Prostate gland (tissue), 2 donors: ENCODE results near the gene TPPP. TPM values are rescaled to one million over a fixed set of nuclear protein-coding genes. Genes with fewer than 3 reads are reported as not detected.
A peak's percentile ranks its signal among the peaks of the same experiment; 100 is the strongest.
"Not testable (repeated sequence)": the region's sequence is repeated elsewhere in the genome, so short reads cannot be mapped to it uniquely, and the experiment has no call there.

ENCODE experiments used
- DNase-seq: peaks from one replicate; pipeline ENCODE4 v3.0.0-alpha.2; 2019; ENCODE audit warnings: low spot score
- H3K27ac ChIP-seq, 2 donors: fragments of 200-600 bp; sonication (generic); 2 replicates each; pipeline ENCODE4 v1.5.1; 2017 to 2019
- H3K27me3 ChIP-seq: fragments of 200-600 bp; sonication (generic); replicated peaks from 2 replicates; pipeline ENCODE4 v1.5.1; 2019; ENCODE audit not compliant: insufficient read depth
- H3K36me3 ChIP-seq, 2 donors: fragments of 200-600 bp; sonication (generic); 1 replicate in 1 of 2; 2 replicates in 1 of 2; pipeline versions ENCODE4 v1.5.1 to v1.8.1; 2017 to 2019
- H3K4me1 ChIP-seq: fragments of 200-600 bp; sonication (generic); replicated peaks from 2 replicates; pipeline ENCODE4 v1.5.1; 2019
- H3K4me3 ChIP-seq, 2 donors: fragments of 200-600 bp; sonication (generic); 2 replicates each; pipeline ENCODE4 v1.5.1; 2017 to 2019
- H3K9me3 ChIP-seq: fragments of 200-600 bp; sonication (generic); 2 replicates; pipeline ENCODE4 v1.5.1; 2017
- POLR2A ChIP-seq: fragments of 450-650 bp; IDR thresholded peaks from one replicate; pipeline ENCODE4 v1.6.1; 2016; ENCODE audit warnings: antibody characterized with exemption, mild to moderate bottlenecking
- POLR2AphosphoS5 ChIP-seq: sonication (generic); formaldehyde crosslinking; IDR thresholded peaks from one replicate; pipeline ENCODE4 v1.6.1; 2017; ENCODE audit warnings: antibody characterized with exemption
- WGBS: methylation state at CpG from one replicate; pipeline ENCODE4 v1.1.5; 2018; 5-methylcytosine and 5-hydroxymethylcytosine counted together
- intact Hi-C: fragments of 100-400 bp; cut with DNase I; formaldehyde crosslinking; loops from one replicate; pipeline ENCODE4 v1.14.2; 2022
- total RNA-seq, 2 donors: library from RNA; depleted of rRNA; stranded (reverse); fragments of >200 nt; gene quantifications; one replicate each; pipeline ENCODE4 v1.1.0, GENCODE V29; 2016
- TF ChIP-seq, protein P1 (sequence below), 4 experiments: fragments of 200-600 bp in 2 of 4; fragments of 450-650 bp in 2 of 4; sonication (generic) in 2 of 4; IDR thresholded peaks; 1 replicate in 3 of 4; 2 replicates in 1 of 4; pipeline ENCODE4 v1.5.1; 2016 to 2019; ENCODE audit warnings: antibody characterized with exemption in 4 of 4, mild to moderate bottlenecking in 2 of 4, moderate library complexity in 2 of 4

TPPP gene
- total RNA-seq, 2 donors from 2014 or later, result 2.3 to 6.9 TPM

- 79% methylated on average over 7 of the region's 7 CpGs for WGBS
- H3K4me1 ChIP-seq, result no peaks in the 10 kb centered on the region
- DNase-seq, result no peak
- no peaks in the 10 kb centered on the region for H3K36me3 ChIP-seq
- TF ChIP-seq, protein P1, sequence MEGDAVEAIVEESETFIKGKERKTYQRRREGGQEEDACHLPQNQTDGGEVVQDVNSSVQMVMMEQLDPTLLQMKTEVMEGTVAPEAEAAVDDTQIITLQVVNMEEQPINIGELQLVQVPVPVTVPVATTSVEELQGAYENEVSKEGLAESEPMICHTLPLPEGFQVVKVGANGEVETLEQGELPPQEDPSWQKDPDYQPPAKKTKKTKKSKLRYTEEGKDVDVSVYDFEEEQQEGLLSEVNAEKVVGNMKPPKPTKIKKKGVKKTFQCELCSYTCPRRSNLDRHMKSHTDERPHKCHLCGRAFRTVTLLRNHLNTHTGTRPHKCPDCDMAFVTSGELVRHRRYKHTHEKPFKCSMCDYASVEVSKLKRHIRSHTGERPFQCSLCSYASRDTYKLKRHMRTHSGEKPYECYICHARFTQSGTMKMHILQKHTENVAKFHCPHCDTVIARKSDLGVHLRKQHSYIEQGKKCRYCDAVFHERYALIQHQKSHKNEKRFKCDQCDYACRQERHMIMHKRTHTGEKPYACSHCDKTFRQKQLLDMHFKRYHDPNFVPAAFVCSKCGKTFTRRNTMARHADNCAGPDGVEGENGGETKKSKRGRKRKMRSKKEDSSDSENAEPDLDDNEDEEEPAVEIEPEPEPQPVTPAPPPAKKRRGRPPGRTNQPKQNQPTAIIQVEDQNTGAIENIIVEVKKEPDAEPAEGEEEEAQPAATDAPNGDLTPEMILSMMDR (IDR thresholded peaks at IDR 0.05), result no peak
- TF ChIP-seq POLR2A (no peak), POLR2AphosphoS5 (no peak)
- intact Hi-C loops, result no loop called here
- H3K4me3 ChIP-seq, result no peak overlapping the region
- H3K27ac ChIP-seq, result no peak overlapping the region
- H3K27me3 ChIP-seq, result no peaks in the 10 kb centered on the region
- no peaks in the 10 kb centered on the region for H3K9me3 ChIP-seq
Measured at GRCh38 chr5:717143-717542, 24.0 kb upstream of the TPPP start.

GRCh38 chr5:716740-717139, 23.6 kb upstream of the TPPP start:
- H3K4me3 ChIP-seq, H3K27ac ChIP-seq, H3K36me3 ChIP-seq, H3K4me1 ChIP-seq, H3K9me3 ChIP-seq, intact Hi-C loops, H3K27me3 ChIP-seq, DNase-seq: not testable (repeated sequence)
- TF ChIP-seq POLR2AphosphoS5, result peak; percentile 14
- 37% methylated on average over 4 of the region's 4 CpGs for WGBS

- not testable (repeated sequence) for H3K4me3 ChIP-seq, H3K27ac ChIP-seq
- WGBS, result 92% methylated on average over 4 of the region's 4 CpGs
Measured at GRCh38 chr5:715636-716035, 22.5 kb upstream of the TPPP start.

GRCh38 chr5:714215-715118, 21.3 kb upstream of the TPPP start:
- H3K4me1 ChIP-seq, H3K4me3 ChIP-seq, H3K27me3 ChIP-seq, H3K9me3 ChIP-seq, H3K36me3 ChIP-seq, H3K27ac ChIP-seq, DNase-seq, intact Hi-C loops: not testable (repeated sequence)
- WGBS, result 82% methylated on average over 7 of the region's 8 CpGs

More at GRCh38 chr5:715636-716035, 22.5 kb upstream of the TPPP start:
- H3K9me3 ChIP-seq, intact Hi-C loops, H3K36me3 ChIP-seq, H3K4me1 ChIP-seq, DNase-seq, H3K27me3 ChIP-seq: not testable (repeated sequence)

- WGBS, result 30% methylated on average over 3 of the region's 3 CpGs
- intact Hi-C loops, H3K27me3 ChIP-seq, H3K27ac ChIP-seq, H3K9me3 ChIP-seq, H3K4me1 ChIP-seq, H3K36me3 ChIP-seq, DNase-seq, H3K4me3 ChIP-seq: not testable (repeated sequence)
Measured at GRCh38 chr5:713686-714085, 20.5 kb upstream of the TPPP start.

GRCh38 chr5:708848-709517, 15.8 kb upstream of the TPPP start:
- H3K36me3 ChIP-seq, H3K9me3 ChIP-seq, DNase-seq, H3K27me3 ChIP-seq, H3K4me3 ChIP-seq, intact Hi-C loops, H3K27ac ChIP-seq, H3K4me1 ChIP-seq: not testable (repeated sequence)
- 100% methylated on average over 3 of the region's 3 CpGs for WGBS

GRCh38 chr5:708374-708773, 15.2 kb upstream of the TPPP start:
- H3K4me1 ChIP-seq, intact Hi-C loops, H3K9me3 ChIP-seq, H3K36me3 ChIP-seq, H3K27me3 ChIP-seq, H3K27ac ChIP-seq, DNase-seq, H3K4me3 ChIP-seq: not testable (repeated sequence)
- WGBS, result 90% methylated on average over 4 of the region's 4 CpGs

GRCh38 chr5:706127-706526, 13.0 kb upstream of the TPPP start:
- not testable (repeated sequence) for H3K9me3 ChIP-seq, H3K27me3 ChIP-seq

DNA sequence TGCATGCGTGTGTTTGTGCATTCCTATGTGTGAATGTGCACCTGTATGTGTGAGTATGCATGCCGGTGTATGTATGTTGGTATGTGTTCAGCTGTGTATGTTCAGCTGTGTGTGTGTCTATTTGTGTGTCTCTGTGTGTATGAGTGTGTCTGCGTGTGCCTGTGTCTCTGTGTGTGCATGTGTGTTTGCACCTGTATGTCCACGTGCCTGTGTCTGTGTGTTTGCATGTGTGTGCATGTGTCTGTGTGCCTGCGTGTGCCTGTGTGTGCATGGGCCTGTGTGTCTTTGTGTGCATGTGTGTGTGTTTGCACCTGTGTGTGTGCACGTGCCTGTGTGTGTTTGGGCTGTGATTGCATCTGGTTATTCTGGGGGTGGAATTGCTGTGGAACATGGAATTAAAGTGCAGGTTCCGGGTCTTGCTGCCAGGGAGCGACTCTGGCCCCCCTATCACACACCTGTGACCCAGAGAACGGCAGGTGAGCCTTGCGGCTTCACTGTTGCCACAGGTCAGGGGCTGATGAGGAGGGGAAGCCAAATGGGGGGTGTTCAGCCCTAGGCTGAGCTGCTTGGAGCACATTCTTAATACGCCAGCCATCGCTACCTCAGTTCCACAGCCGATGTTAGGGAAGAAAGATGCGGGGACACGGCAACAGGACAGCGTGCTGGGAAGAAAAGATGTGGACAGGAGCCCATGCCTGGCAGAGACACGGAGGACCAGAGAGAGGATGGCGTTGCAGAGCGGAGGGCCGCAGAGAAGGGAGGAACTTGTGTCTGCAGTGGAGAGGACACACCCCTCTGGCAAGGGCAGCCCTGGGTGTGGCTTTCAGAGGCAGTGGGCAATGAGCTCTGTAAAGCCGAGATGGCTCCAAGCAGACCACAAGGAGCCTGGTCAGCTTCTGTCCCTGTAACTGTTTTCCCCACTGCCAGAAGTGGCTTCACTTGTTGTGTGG, 3.9 kb upstream of the TPPP start:
- H3K27me3 ChIP-seq, H3K4me1 ChIP-seq, DNase-seq, H3K36me3 ChIP-seq, H3K4me3 ChIP-seq, intact Hi-C loops, H3K27ac ChIP-seq, H3K9me3 ChIP-seq: not testable (repeated sequence)
- WGBS, result 82% methylated on average over 18 of the region's 21 CpGs

More at GRCh38 chr5:706127-706526, 13.0 kb upstream of the TPPP start:
- DNase-seq, H3K4me3 ChIP-seq, H3K4me1 ChIP-seq, intact Hi-C loops, H3K36me3 ChIP-seq, H3K27ac ChIP-seq: not testable (repeated sequence)
- WGBS, result 68% methylated on average over 7 of the region's 7 CpGs

DNA sequence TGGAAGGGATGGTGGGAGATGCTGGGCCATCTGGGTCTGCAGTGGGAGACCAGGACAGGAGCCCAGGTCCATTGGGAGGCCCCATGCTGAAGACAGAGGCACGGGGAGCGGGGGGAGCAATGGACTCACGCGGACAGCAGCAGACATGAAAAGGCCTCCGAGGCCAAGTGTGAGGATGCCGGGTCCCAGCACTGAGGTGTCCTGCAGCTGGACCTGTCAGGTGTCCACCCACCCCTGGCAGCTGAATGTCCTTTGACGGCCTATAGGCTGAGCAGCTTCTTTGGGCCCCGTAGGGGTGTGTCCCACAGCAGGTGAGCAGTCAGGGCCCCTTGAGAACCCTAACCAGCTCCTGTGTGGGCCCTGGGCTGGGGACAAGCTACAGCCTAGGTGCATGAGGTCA, 3.0 kb upstream of the TPPP start:
- no CpG with 5 or more reads among the region's 8 CpGs for WGBS
- H3K27me3 ChIP-seq, H3K4me1 ChIP-seq, H3K9me3 ChIP-seq, intact Hi-C loops, DNase-seq, H3K27ac ChIP-seq, H3K36me3 ChIP-seq, H3K4me3 ChIP-seq: not testable (repeated sequence)
